Mesothelial cell of epicardium (in vitro differentiated cells): ENCODE measurements around the gene BCR. TPM values are rescaled to one million over a fixed set of nuclear protein-coding genes. Genes with fewer than 3 reads are reported as not detected.

Source experiments
- DNase-seq, 2 experiments: peaks; one replicate each; pipeline ENCODE4 v3.0.0; 2021; ENCODE audit warnings: low spot score in 2 of 2; ENCODE audit not compliant: unreplicated experiment in 2 of 2
- H3K27ac Mint-ChIP-seq: 2 replicates; pipeline ENCODE4 v1.8.0; 2021; ENCODE audit warnings: mixed read lengths
- H3K27me3 Mint-ChIP-seq: 2 replicates; pipeline ENCODE4 v1.8.0; 2021; ENCODE audit warnings: low read depth, mixed read lengths
- H3K36me3 Mint-ChIP-seq: 2 replicates; pipeline ENCODE4 v1.8.0; 2021; ENCODE audit warnings: mixed read lengths
- H3K4me1 Mint-ChIP-seq: 2 replicates; pipeline ENCODE4 v1.8.0; 2021; ENCODE audit warnings: mixed read lengths
- H3K4me3 Mint-ChIP-seq: 2 replicates; pipeline ENCODE4 v1.8.0; 2021; ENCODE audit warnings: mild to moderate bottlenecking, moderate library complexity, mixed read lengths
- H3K9me3 Mint-ChIP-seq: 2 replicates; pipeline ENCODE4 v1.8.0; 2021; ENCODE audit warnings: mixed read lengths
- CTCF ChIP-seq: fragments of 200-600 bp; sonication (generic); IDR thresholded peaks from one replicate; pipeline ENCODE4 v1.5.0; 2021; ENCODE audit warnings: antibody characterized with exemption; ENCODE audit not compliant: unreplicated experiment
- total RNA-seq: library from RNA; stranded (reverse); gene quantifications from 3 replicates; pipeline ENCODE4 v1.2.1, GENCODE V29; 2021

The BCR gene
- total RNA-seq, 1 donor from 2014 or later = 72.4 TPM

GRCh38 chr22:23163665-23164064 is 16.6 kb upstream of the BCR start:
- H3K27me3 Mint-ChIP-seq = no peaks in the 10 kb centered on the region
- no peak overlapping the region for H3K27ac Mint-ChIP-seq
- H3K4me1 Mint-ChIP-seq = no peaks in the 10 kb centered on the region
- DNase-seq = no peak
- no peak overlapping the region for H3K4me3 Mint-ChIP-seq
- no peaks in the 10 kb centered on the region for H3K36me3 Mint-ChIP-seq
- no peak for TF ChIP-seq CTCF
- no peaks in the 10 kb centered on the region for H3K9me3 Mint-ChIP-seq

GRCh38 chr22:23164091-23164490 is 16.2 kb upstream of the BCR start:
- DNase-seq = no peak
- Mint-ChIP-seq H3K27ac (no peak overlapping the region), H3K4me1 (no peaks in the 10 kb centered on the region), H3K36me3 (no peaks in the 10 kb centered on the region), H3K4me3 (no peak overlapping the region), H3K27me3 (no peaks in the 10 kb centered on the region), H3K9me3 (no peaks in the 10 kb centered on the region)
- TF ChIP-seq CTCF = no peak

- no peak overlapping the region for H3K4me3 Mint-ChIP-seq
- TF ChIP-seq CTCF = no peak
These were observed 14.1 kb upstream of the BCR start for GRCh38 chr22:23166042-23166831.

GRCh38 chr22:23166841-23167616 is 13.3 kb upstream of the BCR start:
- no peaks in the 10 kb centered on the region for H3K27me3 Mint-ChIP-seq
- no peaks in the 10 kb centered on the region for H3K36me3 Mint-ChIP-seq
- DNase-seq = no peak
- H3K9me3 Mint-ChIP-seq = no peaks in the 10 kb centered on the region
- H3K4me1 Mint-ChIP-seq = no peaks in the 10 kb centered on the region
- no peak overlapping the region for H3K27ac Mint-ChIP-seq
- no peak overlapping the region for H3K4me3 Mint-ChIP-seq
- no peak for TF ChIP-seq CTCF

More at GRCh38 chr22:23166042-23166831, 14.1 kb upstream of the BCR start:
- no peaks in the 10 kb centered on the region for H3K4me1 Mint-ChIP-seq
- no peaks in the 10 kb centered on the region for H3K36me3 Mint-ChIP-seq
- H3K27me3 Mint-ChIP-seq = no peaks in the 10 kb centered on the region
- no peak overlapping the region for H3K27ac Mint-ChIP-seq
- no peaks in the 10 kb centered on the region for H3K9me3 Mint-ChIP-seq
- DNase-seq = no peak

- Mint-ChIP-seq H3K9me3 (no peaks in the 10 kb centered on the region), H3K27me3 (no peaks in the 10 kb centered on the region), H3K4me1 (no peaks in the 10 kb centered on the region), H3K36me3 (no peaks in the 10 kb centered on the region), H3K27ac (no peak overlapping the region), H3K4me3 (no peak overlapping the region)
- no peak for DNase-seq
- no peak for TF ChIP-seq CTCF
These were observed 11.8 kb upstream of the BCR start for GRCh38 chr22:23168391-23169042.
